AG10803 (cell line): ENCODE data around the gene ATXN7L1.

Experiments used
- DNase-seq: peaks from one replicate; pipeline ENCODE4 v3.0.0; 2010; ENCODE audit warnings: low read depth
- H3K4me3 ChIP-seq: 2 replicates; pipeline ENCODE4 v1.5.1; 2011; ENCODE audit warnings: mild to moderate bottlenecking, low read length, control low read depth
- CTCF ChIP-seq: conservative IDR thresholded peaks from 2 replicates; pipeline ENCODE4 v1.5.1; 2011; ENCODE audit warnings: mild to moderate bottlenecking, low read length, control low read depth, inconsistent platforms

ATXN7L1 gene

GRCh38 chr7:105651798-105652197, 224.6 kb downstream of the ATXN7L1 start:
- TF ChIP-seq CTCF, result no peak
- DNase-seq, result no peak
- H3K4me3 ChIP-seq, result no peak overlapping the region

- H3K4me3 ChIP-seq, result no peak overlapping the region
- DNase-seq, result no peak
- TF ChIP-seq CTCF, result no peak
These were observed 225.9 kb downstream of the ATXN7L1 start for GRCh38 chr7:105650382-105650970.

- no peak overlapping the region for H3K4me3 ChIP-seq
- peak; percentile 75 for DNase-seq
- no peak for TF ChIP-seq CTCF
These were observed 226.5 kb downstream of the ATXN7L1 start for GRCh38 chr7:105649727-105650381.

GRCh38 chr7:105648561-105649401, 227.6 kb downstream of the ATXN7L1 start:
- no peak for TF ChIP-seq CTCF
- H3K4me3 ChIP-seq, result no peak overlapping the region
- DNase-seq, result no peak

- no peak for DNase-seq
- no peak overlapping the region for H3K4me3 ChIP-seq
- no peak for TF ChIP-seq CTCF
These were observed 228.8 kb downstream of the ATXN7L1 start for GRCh38 chr7:105647591-105647990.

GRCh38 chr7:105644937-105645336, 231.5 kb downstream of the ATXN7L1 start:
- DNase-seq, result no peak
- no peak for TF ChIP-seq CTCF

More at GRCh38 chr7:105644937-105645336, 231.5 kb downstream of the ATXN7L1 start:
- no peak overlapping the region for H3K4me3 ChIP-seq
